GM21390 (cell line): ENCODE measurements around the gene SLC22A16.

ENCODE experiments used
- ATAC-seq: cut with Tn5 transposase; IDR thresholded peaks from one replicate; pipeline ENCODE4 v1.9.1; 2021; ENCODE audit not compliant: unreplicated experiment

SLC22A16 gene

DNA sequence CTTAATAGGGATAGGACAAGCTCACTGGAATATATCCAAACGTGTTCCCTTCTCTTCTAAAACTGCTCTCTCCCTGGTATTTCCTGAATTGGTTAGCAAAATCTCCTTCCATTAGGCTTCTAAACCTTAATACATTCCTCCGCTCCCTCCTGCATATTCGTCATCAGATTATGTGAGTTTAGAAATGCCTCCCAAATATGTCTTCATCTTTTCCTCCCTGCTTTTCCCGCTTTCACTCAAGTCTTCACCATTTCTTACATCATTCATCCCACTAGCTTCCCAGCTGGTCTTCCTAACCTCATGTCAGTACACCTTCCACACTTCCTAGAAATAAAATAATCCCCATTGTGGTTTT is 26.9 kb downstream of the SLC22A16 start:
- no peak for ATAC-seq

DNA sequence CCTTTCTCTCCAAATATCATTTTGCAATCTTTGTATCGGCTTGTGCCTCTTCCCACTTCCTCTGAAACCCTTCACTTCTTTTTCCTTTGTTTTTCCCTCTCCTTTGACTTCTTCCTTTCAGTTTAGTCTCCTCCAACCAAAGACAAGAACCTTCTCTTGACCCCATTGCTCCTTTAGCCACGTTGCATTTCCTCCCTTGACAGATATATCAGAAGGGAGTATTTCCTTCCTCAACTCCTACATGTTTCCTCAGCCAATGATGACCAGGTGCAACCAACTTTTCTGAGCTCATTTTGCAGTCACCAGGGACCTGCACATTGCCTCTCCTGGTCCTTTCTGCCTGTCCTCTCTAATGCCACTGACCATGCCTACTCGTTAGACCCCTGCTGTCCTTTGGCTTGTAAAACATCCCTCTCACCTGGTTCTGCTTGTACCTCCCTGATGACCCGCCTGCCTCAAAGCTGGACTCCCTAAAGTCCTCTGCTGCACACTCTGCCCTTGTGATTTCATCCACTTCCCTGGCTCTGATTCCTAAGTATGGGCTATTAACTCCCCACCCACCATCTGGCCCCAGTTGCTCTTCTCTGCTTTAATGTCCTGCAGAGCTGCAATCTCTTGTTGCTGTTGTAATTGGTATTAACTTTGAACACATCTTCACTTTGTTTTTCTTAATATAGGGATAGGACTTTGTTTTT is 27.4 kb downstream of the SLC22A16 start:
- ATAC-seq: no peak

- ATAC-seq: no peak
Measured at GRCh38 chr6:110447761-110448160, 28.7 kb downstream of the SLC22A16 start.

GRCh38 chr6:110446405-110446804 is 30.0 kb downstream of the SLC22A16 start:
- no peak for ATAC-seq

GRCh38 chr6:110440026-110440425 is 36.4 kb downstream of the SLC22A16 start:
- ATAC-seq: no peak

GRCh38 chr6:110439356-110439755 is 37.1 kb downstream of the SLC22A16 start:
- ATAC-seq: no peak

DNA sequence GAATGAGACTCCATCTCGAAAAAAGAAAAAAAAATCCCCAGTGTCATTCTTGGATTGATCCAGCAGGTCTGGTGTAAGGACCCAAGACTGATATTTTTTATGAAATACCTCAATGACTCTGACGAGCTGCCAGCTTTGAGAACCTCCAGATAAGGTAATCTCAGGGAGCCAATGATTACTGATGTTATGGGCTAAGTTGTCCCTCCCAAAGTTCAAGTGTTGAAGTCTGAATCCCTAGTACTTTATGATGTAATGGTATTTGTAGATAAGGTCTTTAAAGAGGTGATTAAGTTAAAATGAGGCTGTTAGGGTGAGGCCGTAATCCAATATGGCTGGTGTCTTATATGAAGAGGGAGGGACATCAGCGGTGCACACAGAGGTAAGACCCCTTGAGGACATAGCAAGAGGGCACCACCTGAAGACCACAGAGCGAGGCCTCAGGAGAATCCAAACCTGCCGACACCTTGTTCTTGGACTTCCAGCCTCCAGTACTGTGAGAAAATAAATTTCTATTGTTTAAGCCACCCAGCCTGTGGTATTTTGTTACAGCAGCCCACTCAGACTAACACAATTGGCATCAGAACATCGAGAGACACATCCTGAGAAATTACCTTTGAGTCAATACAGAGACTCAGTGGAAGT is 41.3 kb downstream of the SLC22A16 start:
- ATAC-seq: no peak

- no peak for ATAC-seq
Measured at GRCh38 chr6:110432285-110432900, 44.0 kb downstream of the SLC22A16 start.

DNA sequence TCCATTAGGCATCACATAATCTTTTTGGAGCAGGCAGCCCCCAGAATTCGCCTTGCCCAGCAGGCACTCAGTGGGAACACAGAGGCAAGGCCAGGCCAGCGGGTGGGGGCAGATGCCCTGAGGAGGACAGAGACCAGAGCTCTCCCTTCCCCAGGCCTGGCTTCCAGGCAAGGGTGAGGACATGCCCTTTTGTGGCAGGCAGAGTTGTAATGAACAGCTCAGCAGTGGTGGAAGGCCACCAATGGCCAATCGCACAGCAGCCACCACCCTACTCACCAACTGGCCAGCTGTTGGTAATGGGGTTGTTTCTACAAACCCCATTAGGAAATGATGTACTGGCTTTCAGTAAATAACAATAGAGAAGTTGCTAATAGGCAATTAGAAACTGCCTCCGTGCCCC is 45.7 kb downstream of the SLC22A16 start:
- ATAC-seq: no peak

GRCh38 chr6:110430236-110430635 is 46.2 kb downstream of the SLC22A16 start:
- no peak for ATAC-seq

DNA sequence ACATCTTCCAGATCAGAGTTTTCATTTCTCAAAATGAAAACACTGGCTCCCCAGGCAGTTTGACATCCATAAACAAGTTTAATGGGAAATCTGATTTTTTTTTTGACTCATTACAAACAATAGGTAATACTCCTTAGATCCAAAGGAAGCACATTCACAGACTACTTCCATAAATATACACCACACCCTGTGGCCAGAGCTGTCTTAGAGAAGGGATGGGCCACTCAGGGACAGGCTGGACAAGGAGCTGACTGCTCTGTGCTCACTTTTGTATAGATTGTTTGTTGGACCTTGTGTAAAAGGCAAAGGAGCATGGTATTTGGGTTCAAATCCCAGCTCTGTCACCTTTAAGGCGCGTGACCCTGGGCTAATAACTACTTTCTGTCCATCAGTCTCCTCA is 48.3 kb downstream of the SLC22A16 start:
- ATAC-seq: no peak

- ATAC-seq: no peak
Measured at GRCh38 chr6:110425816-110426215, 50.6 kb downstream of the SLC22A16 start.

GRCh38 chr6:110422444-110422822 is 54.0 kb downstream of the SLC22A16 start:
- no peak for ATAC-seq

GRCh38 chr6:110421749-110422443 is 54.5 kb downstream of the SLC22A16 start:
- ATAC-seq: no peak

DNA sequence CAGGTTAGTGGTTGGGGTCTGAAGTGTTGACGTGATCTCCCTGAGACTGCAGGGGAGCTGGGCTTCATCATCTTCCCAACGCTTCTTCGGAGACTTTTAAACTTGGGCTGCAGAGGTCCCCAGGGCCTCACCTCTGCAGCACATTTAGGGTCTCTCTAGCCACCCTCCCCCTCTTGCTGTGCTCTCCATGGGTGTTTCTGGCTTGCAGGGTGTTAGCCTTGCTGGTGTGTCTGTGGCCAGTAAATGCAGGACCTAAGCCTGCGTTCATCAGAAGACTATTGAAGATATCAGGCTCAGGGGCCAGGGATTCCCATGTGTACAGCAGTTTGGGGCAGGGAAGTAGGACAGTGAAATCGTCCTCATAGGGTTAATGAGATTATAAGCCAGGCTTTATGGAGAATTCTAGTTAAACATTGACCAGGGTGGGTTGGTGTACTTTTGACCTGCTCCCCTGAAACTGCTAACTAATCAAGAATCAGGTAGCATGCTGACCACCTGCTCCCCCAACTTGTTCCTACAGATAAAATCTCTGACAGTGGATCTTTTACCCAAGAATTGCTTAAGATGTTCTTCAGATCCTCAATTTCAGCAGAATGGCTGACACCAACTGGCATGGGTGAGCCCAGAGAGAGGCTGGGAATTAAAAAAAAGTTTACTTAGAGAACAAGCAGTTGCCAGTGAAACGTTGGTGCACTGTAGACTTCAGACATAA is 57.2 kb downstream of the SLC22A16 start:
- no peak for ATAC-seq

- ATAC-seq: no peak
Measured at GRCh38 chr6:110418594-110418993, 57.8 kb downstream of the SLC22A16 start.

DNA sequence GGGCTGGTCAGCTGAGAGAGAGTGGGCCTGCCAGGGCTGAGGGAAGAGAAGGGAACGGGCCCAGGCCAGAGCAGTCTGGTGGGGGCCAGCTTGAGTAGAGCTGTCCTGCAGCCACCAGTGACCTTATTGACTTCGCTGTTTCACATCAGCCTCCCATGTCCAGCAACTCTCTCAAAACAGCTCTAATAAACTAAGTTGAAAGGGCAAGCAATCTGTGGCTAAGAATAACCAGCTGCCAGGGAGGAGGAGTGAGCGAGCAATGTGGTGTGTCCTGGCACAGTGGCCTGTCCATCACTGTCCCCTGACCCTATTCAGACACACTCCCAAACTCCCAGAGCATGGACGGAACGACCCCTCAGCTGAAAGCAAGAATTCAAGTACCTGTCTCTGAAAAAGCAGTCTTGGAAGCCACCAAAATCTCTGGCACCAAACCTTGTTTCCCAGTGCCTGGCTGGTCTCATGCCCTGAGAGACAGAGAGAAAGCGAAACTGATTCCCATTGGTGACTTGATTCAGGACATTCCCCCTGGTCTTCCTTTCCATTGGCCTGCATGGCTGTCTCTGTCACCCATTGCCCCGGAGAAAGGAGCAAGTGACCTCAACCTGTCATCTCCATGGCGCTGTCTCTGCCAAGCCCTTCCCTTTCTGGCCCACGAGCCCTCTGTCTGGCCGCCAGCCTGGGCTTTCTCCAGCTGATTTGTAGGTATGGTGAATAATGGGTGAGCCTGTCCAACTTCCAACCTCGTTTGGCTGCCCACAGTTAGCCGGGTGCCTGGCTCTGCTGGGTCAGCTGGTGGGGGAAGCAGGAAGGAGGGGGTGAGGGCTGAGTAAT is 61.1 kb downstream of the SLC22A16 start, which contains the start of gene DDO:
Gene DDO, minus strand, starts transcription at position 490 of the 831 bp plus-strand sequence. CDS start 2,113 bp downstream, outside the sequence.
- no peak for ATAC-seq

GRCh38 chr6:110414669-110415068 is 61.7 kb downstream of the SLC22A16 start:
- ATAC-seq: no peak

DNA sequence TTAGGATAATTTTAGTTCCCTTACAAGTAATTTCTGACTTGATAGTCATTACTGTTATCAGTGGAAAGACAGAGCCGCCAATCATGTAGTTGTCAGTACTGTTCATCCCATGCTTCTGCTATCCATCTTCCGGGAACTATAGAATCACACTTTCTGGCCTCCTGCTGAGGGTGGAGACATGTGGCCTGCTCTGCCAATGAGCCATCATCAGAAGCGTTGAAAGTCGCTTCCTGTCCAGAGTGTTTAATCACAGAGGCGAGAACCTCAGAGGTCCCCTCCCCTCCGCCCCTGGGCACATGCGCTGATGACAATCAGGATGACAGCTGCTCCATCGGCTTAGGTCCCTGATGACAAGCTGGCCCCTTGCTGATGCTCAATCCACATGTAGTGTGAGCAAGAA is 64.1 kb downstream of the SLC22A16 start:
- ATAC-seq: no peak

DNA sequence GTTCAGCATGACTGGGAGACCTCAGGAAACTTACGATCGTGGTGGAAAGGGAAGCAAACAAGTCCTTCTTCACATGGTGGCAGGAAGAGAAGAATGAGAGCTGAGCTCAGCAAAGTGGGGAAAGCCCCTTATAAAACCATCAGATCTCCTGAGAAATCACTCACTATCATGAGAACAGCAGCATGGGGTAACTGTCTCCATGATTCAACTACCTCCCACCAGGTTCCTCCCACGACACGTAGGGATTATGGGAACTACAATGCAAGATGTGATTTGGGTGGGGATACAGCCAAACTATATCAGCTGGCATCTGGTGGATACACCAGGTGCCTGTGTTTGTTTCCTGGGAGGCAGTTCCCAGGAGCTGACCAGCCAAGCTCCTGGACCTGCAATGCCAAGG is 65.9 kb downstream of the SLC22A16 start:
- ATAC-seq: no peak
